Measurements from ENCODE around the gene IP6K1.
"Not testable (repeated sequence)": the region's sequence is repeated elsewhere in the genome, so short reads cannot be mapped to it uniquely, and the experiment has no call there.

GRCh38 chr3:49695350-49696015 is 90.9 kb downstream of the IP6K1 start:
- TF ChIP-seq POLR2A, CTCF (IDR thresholded peaks at IDR 0.05): not testable (repeated sequence)
